Endometrial microvascular endothelial cells (primary cell): ENCODE measurements around the gene SIGLEC14. TPM values are rescaled to one million over a fixed set of nuclear protein-coding genes. Genes with fewer than 3 reads are reported as not detected.

Experiments
- in situ Hi-C: cut with HindIII; loops from 2 replicates; pipeline ENCODE4 v1.10.0; 2017; ENCODE audit warnings: low sequenced_read_pairs, low pct_unique_long_range_greater_than_20kb; ENCODE audit errors: inconsistent ontology term
- total RNA-seq: library from RNA; depleted of rRNA; stranded (reverse); fragments of >200 nt; gene quantifications from one replicate; pipeline ENCODE4 v1.2.3, GENCODE V29; 2015; ENCODE audit errors: inconsistent ontology term

Gene SIGLEC14
- total RNA-seq, 1 donor from 2014 or later, result 0.28 TPM

GRCh38 chr19:51628153-51628939 lies 18.3 kb downstream of the SIGLEC14 start:
- in situ Hi-C loops, result no loop called here

- in situ Hi-C loops, result no loop called here
Observed at GRCh38 chr19:51627491-51628138, 19.0 kb downstream of the SIGLEC14 start.

- in situ Hi-C loops, result no loop called here
Observed at GRCh38 chr19:51626675-51627074, 19.9 kb downstream of the SIGLEC14 start.

- in situ Hi-C loops, result no loop called here
Observed at GRCh38 chr19:51621178-51621577, 25.4 kb downstream of the SIGLEC14 start.

- in situ Hi-C loops, result no loop called here
Observed at GRCh38 chr19:51615991-51616390, 30.6 kb downstream of the SIGLEC14 start.

- in situ Hi-C loops, result no loop called here
Observed at GRCh38 chr19:51614789-51615188, 31.8 kb downstream of the SIGLEC14 start.

- in situ Hi-C loops, result no loop called here
Observed at GRCh38 chr19:51610576-51610975, 36.0 kb downstream of the SIGLEC14 start.

GRCh38 chr19:51607920-51608562 lies 38.6 kb downstream of the SIGLEC14 start:
- in situ Hi-C loops, result no loop called here

- in situ Hi-C loops, result no loop called here
Observed at GRCh38 chr19:51607077-51607476, 39.5 kb downstream of the SIGLEC14 start.

- in situ Hi-C loops, result no loop called here
Observed at GRCh38 chr19:51602189-51602854, 44.3 kb downstream of the SIGLEC14 start.

GRCh38 chr19:51600940-51601580 lies 45.6 kb downstream of the SIGLEC14 start:
- in situ Hi-C loops, result no loop called here

- in situ Hi-C loops, result no loop called here
Observed at GRCh38 chr19:51599084-51599483, 47.5 kb downstream of the SIGLEC14 start.

- in situ Hi-C loops, result no loop called here
Observed at GRCh38 chr19:51598159-51598915, 48.3 kb downstream of the SIGLEC14 start.

GRCh38 chr19:51595190-51596175 lies 51.1 kb downstream of the SIGLEC14 start:
- in situ Hi-C loops, result no loop called here

- in situ Hi-C loops, result no loop called here
Observed at GRCh38 chr19:51594774-51595109, 51.9 kb downstream of the SIGLEC14 start.

- in situ Hi-C loops, result no loop called here
Observed at GRCh38 chr19:51593969-51594773, 52.5 kb downstream of the SIGLEC14 start.
